ENCODE results near the gene RTN4. TPM values are rescaled to one million over a fixed set of nuclear protein-coding genes. Genes with fewer than 3 reads are reported as not detected.

Gene RTN4
- total RNA-seq, 1 experiment from 2014 or later = 200 TPM

- no CpG with 5 or more reads among the region's 5 CpGs for WGBS (ENCODE audit: extremely low coverage, insufficient read length, low lambda C conversion rate)
- H2BK5ac ChIP-seq (ENCODE audit: insufficient read length, low read length) = no peak overlapping the region
- H3K27me3 Mint-ChIP-seq (ENCODE audit: low read depth) = no peaks in the 10 kb centered on the region
- H3K4ac ChIP-seq (ENCODE audit: low read depth, low read length) = no peak overlapping the region
- H2BK120ac ChIP-seq (ENCODE audit: low read depth, low read length, poor library complexity, severe bottlenecking) = no peak overlapping the region
- no peak overlapping the region for H3T11ph ChIP-seq (ENCODE audit: low read length)
- no peak overlapping the region for H3K27ac Mint-ChIP-seq
- no peak overlapping the region for H3K14ac ChIP-seq (ENCODE audit: insufficient read depth, low read length)
- no peaks in the 10 kb centered on the region for H3K9me3 ChIP-seq (ENCODE audit: control insufficient read depth, low read depth, low read length)
- H2BK20ac ChIP-seq (ENCODE audit: low read depth, low read length, poor library complexity, severe bottlenecking) = no peak overlapping the region
- no peaks in the 10 kb centered on the region for H3K79me1 ChIP-seq (ENCODE audit: insufficient read depth, low read depth, low read length, poor library complexity, severe bottlenecking)
- H3K18ac ChIP-seq (ENCODE audit: insufficient read length, low read depth, low read length) = no peak overlapping the region
- no peak overlapping the region for H3K23ac ChIP-seq (ENCODE audit: insufficient read length, low read depth, low read length)
- H3K9me3 Mint-ChIP-seq = no peaks in the 10 kb centered on the region
- H2BK12ac ChIP-seq (ENCODE audit: insufficient read length, low read depth, low read length) = no peak overlapping the region
- H3K27ac ChIP-seq (ENCODE audit: insufficient read length, low read depth, low read length) = no peak overlapping the region
- TF ChIP-seq CTCF (conservative IDR thresholded peaks at IDR 0.05) = no peak
- H3K4me1 ChIP-seq (ENCODE audit: insufficient read depth, low read length) = no peaks in the 10 kb centered on the region
- H3K79me2 ChIP-seq (ENCODE audit: insufficient read depth, low read length) = no peaks in the 10 kb centered on the region
- no peak overlapping the region for H3K9ac ChIP-seq (ENCODE audit: extremely low read depth, insufficient read length, low read length)
- no peak overlapping the region for H3K4me2 ChIP-seq (ENCODE audit: insufficient read depth, insufficient read length, low read length)
- no peak overlapping the region for H4K91ac ChIP-seq (ENCODE audit: insufficient read length, low read depth, low read length)
- peaks cover 2% of the 10 kb centered on the region in 2 experiments; a peak in 1 of 4 replicates for H3K4me1 Mint-ChIP-seq
- H2AFZ ChIP-seq (ENCODE audit: low read length) = no peak overlapping the region
- H2BK15ac ChIP-seq (ENCODE audit: low read depth, low read length) = no peak overlapping the region
- no peak overlapping the region for H4K5ac ChIP-seq (ENCODE audit: insufficient read length, low read depth, low read length)
- no peak overlapping the region for H3K4me3 Mint-ChIP-seq
- DNase-seq = no peak
- no peak overlapping the region for H4K8ac ChIP-seq (replicated peaks; ENCODE audit: insufficient read length, low read depth, low read length)
- no peak overlapping the region for H3K56ac ChIP-seq (ENCODE audit: insufficient read length, low read depth, low read length)
- H3K23me2 ChIP-seq (ENCODE audit: insufficient read length, low read depth, low read length, poor library complexity, severe bottlenecking) = no peaks in the 10 kb centered on the region
- H3K36me3 Mint-ChIP-seq (ENCODE audit: insufficient read depth in 1 of 3, low read depth in 3 of 3) = no peaks in the 10 kb centered on the region
- H3K27me3 ChIP-seq (ENCODE audit: insufficient read depth, low read length) = no peaks in the 10 kb centered on the region
- no peaks in the 10 kb centered on the region for H4K20me1 ChIP-seq (ENCODE audit: control insufficient read depth, insufficient read depth, insufficient read length)
- H2AK5ac ChIP-seq (ENCODE audit: insufficient read length, low read length) = no peak overlapping the region
Measured at GRCh38 chr2:55085113-55086040, 35.1 kb upstream of the RTN4 start.

All from H9 (cell line).